ENCODE measurements around the gene GOLGA6C. TPM values are rescaled to one million over a fixed set of nuclear protein-coding genes. Genes with fewer than 3 reads are reported as not detected.
"Not testable (repeated sequence)": the region's sequence is repeated elsewhere in the genome, so short reads cannot be mapped to it uniquely, and the experiment has no call there.

The GOLGA6C gene
- total and polyA plus RNA-seq, 2 donors (not counting 1 experiment from before 2014, with no cell fraction given): not detected

DNA sequence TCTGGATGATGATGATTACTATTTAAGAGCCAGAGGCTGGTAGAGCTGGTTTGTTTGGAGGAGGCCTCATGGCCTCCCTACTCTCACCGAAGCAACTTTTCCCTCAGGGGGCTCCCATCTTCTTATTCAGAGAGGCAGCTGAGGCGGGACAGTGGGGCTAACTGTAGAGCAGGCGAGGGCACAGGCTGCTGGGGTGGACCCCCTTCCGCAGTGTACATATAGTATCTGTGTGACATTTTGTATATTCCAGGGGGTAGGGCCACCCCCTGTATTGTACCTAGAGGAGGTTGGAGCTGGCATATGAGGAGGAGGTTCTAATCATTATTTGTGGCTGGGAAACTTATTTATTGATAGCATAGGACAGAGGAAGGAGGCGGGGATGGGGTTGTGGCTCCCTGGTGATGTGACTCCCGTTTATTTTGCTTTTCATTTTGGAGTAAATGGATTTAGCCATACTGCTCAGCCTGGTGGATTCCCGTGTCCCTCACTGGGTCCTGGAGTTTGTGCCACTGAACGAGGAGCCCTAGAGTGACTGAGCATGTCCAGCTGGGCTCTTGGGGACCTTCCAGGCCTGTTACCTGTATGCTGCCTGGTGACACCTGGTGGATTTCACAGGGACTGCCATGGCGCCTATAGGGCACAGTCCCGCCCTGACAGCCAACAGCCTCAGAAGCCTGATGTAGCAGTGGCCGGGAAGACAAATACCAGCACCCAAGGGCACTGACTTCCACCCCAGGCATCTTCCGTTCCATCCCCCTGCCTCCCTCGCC is 40.6 kb downstream of the GOLGA6C start:
- CTCF ChIA-PET: interaction anchor here (0.6 to 1.7 kb wide), 5 partner anchors 69 to 270 kb away, joined by 3 to 11 read pairs (median 4); partner anchors contain the start of gene MAN2C1
- intact Hi-C loops (cut with micrococcal nuclease): not testable (repeated sequence)

More for the DNA sequence above, 40.6 kb downstream of the GOLGA6C start:
- H3K27ac ChIP-seq (ENCODE audit: low read length in 2 of 2); POLR2A ChIA-PET; DNase-seq; H4K20me1 ChIP-seq (ENCODE audit: control insufficient read depth, insufficient read depth, low read length, poor library complexity, severe bottlenecking); H3K4me2 ChIP-seq (replicated peaks; ENCODE audit: low read depth, low read length, poor library complexity, severe bottlenecking); H3K4me1 ChIP-seq (ENCODE audit: control insufficient read depth in 2 of 2, insufficient read depth in 2 of 2, low read length in 2 of 2); H2AFZ ChIP-seq (ENCODE audit: insufficient read depth, low read depth, low read length, poor library complexity, severe bottlenecking); H3K4me3 Mint-ChIP-seq; H3K36me3 ChIP-seq (replicated peaks in 1 of 2; ENCODE audit: control extremely low read depth in 1 of 2, control insufficient read depth in 1 of 2, extremely low read depth in 1 of 2, insufficient read depth in 2 of 2, low read length in 1 of 2); H3K9me3 Mint-ChIP-seq (ENCODE audit: insufficient read depth); H3K79me2 ChIP-seq (ENCODE audit: control insufficient read depth, insufficient read depth, low read length); H3K4me1 Mint-ChIP-seq; H3K4me3 ChIP-seq (ENCODE audit: control extremely low read depth in 1 of 5, extremely low read depth in 1 of 5, insufficient read depth in 1 of 5, low read depth in 2 of 5, low read length in 4 of 5); H3K9me3 ChIP-seq (ENCODE audit: control extremely low read depth in 1 of 3, control insufficient read depth in 2 of 3, insufficient read depth in 1 of 3, low read length in 2 of 3); H3K27me3 Mint-ChIP-seq; H3K27me3 ChIP-seq (replicated peaks in 1 of 4; ENCODE audit: control extremely low read depth in 1 of 4, control insufficient read depth in 3 of 4, insufficient read depth in 4 of 4, low read length in 3 of 4); H3K9ac ChIP-seq (ENCODE audit: low read length); H3K27ac Mint-ChIP-seq: not testable (repeated sequence)
- WGBS (ENCODE audit: insufficient coverage): no CpG with 5 or more reads among the region's 13 CpGs
- peak; percentile 27 for TF ChIP-seq CTCF (IDR thresholded peaks at IDR 0.05)
- peak; percentile 89 for ATAC-seq (ENCODE audit: low read depth)

All from B cell (primary cell).